ENCODE measurements around the gene NOP9.
"Not testable (repeated sequence)": the region's sequence is repeated elsewhere in the genome, so short reads cannot be mapped to it uniquely, and the experiment has no call there.

Gene NOP9

DNA sequence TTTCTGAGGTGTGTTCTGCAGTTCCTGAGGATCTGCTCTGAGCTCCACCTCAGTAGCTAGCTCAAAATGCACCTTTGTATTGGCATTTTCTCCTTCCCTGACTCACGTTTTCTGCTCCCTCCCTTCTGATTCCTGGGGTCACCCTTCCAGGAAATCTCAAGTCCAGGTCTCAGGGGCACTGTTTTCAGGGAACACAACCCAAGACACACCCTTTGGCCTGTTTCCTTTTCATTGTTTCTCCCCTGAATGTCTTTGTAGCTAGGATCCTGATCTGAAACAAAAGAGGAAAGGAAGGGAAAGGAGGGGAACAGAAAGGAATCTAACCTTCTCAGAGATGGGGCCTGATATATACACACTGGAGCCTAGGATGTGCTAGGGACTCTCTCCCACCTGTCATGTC is 47.5 kb downstream of the NOP9 start:
- H3K36me3 Mint-ChIP-seq (ENCODE audit: low read depth): no peaks in the 10 kb centered on the region
- H3K27me3 Mint-ChIP-seq (ENCODE audit: low read depth): peaks cover 50% of the 10 kb centered on the region
- no peaks in the 10 kb centered on the region for H3K9me3 Mint-ChIP-seq
- H3K27ac Mint-ChIP-seq: no peak overlapping the region
- H3K4me1 Mint-ChIP-seq: no peaks in the 10 kb centered on the region
- TF ChIP-seq, protein P1, sequence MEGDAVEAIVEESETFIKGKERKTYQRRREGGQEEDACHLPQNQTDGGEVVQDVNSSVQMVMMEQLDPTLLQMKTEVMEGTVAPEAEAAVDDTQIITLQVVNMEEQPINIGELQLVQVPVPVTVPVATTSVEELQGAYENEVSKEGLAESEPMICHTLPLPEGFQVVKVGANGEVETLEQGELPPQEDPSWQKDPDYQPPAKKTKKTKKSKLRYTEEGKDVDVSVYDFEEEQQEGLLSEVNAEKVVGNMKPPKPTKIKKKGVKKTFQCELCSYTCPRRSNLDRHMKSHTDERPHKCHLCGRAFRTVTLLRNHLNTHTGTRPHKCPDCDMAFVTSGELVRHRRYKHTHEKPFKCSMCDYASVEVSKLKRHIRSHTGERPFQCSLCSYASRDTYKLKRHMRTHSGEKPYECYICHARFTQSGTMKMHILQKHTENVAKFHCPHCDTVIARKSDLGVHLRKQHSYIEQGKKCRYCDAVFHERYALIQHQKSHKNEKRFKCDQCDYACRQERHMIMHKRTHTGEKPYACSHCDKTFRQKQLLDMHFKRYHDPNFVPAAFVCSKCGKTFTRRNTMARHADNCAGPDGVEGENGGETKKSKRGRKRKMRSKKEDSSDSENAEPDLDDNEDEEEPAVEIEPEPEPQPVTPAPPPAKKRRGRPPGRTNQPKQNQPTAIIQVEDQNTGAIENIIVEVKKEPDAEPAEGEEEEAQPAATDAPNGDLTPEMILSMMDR (IDR thresholded peaks at IDR 0.05; ENCODE audit: unreplicated experiment in 3 of 3): no peak
- H3K4me3 Mint-ChIP-seq: no peak overlapping the region

GRCh38 chr14:24348186-24348585 is 48.5 kb downstream of the NOP9 start:
- Mint-ChIP-seq H3K27ac (no peak overlapping the region), H3K9me3 (no peaks in the 10 kb centered on the region), H3K4me1 (no peaks in the 10 kb centered on the region), H3K4me3 (no peak overlapping the region), H3K36me3 (ENCODE audit: low read depth) (no peaks in the 10 kb centered on the region), H3K27me3 (ENCODE audit: low read depth) (peaks cover 49% of the 10 kb centered on the region)
- TF ChIP-seq, protein P1 (IDR thresholded peaks at IDR 0.05; ENCODE audit: unreplicated experiment in 3 of 3): no peak

DNA sequence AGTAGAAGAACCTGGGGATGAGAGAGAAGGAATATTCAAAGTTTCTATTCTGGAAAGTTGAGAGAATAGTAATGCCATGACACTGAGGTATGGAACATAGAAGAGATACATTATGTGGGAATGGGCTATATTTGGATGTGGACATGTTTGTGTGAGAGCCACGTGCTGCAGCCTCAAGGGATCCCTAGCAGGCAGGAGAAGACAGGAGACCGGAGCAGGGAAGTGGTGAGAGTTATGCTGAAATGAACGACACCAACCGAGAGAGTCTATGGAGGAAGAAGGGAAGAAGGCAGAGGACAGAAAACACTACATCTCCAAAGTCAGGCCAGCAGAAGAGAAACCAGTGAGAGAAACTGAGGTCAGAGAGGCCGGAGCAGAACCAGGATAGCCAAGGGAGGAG is 50.1 kb downstream of the NOP9 start:
- TF ChIP-seq, protein P1 (IDR thresholded peaks at IDR 0.05; ENCODE audit: unreplicated experiment in 3 of 3): no peak
- Mint-ChIP-seq H3K9me3 (no peaks in the 10 kb centered on the region), H3K4me3 (no peak overlapping the region), H3K4me1 (no peaks in the 10 kb centered on the region), H3K27me3 (ENCODE audit: low read depth) (peaks cover 51% of the 10 kb centered on the region), H3K27ac (no peak overlapping the region), H3K36me3 (ENCODE audit: low read depth) (no peaks in the 10 kb centered on the region)

GRCh38 chr14:24351517-24351916 is 51.9 kb downstream of the NOP9 start:
- Mint-ChIP-seq H3K27ac (no peak overlapping the region), H3K27me3 (ENCODE audit: low read depth) (peaks cover 42% of the 10 kb centered on the region), H3K36me3 (ENCODE audit: low read depth) (no peaks in the 10 kb centered on the region), H3K4me3 (no peak overlapping the region), H3K4me1 (no peaks in the 10 kb centered on the region), H3K9me3 (no peaks in the 10 kb centered on the region)
- TF ChIP-seq, protein P1 (IDR thresholded peaks at IDR 0.05; ENCODE audit: unreplicated experiment in 3 of 3): no peak

- Mint-ChIP-seq H3K4me3 (no peak overlapping the region), H3K4me1 (no peaks in the 10 kb centered on the region), H3K27ac (no peak overlapping the region)
These were observed 54.2 kb downstream of the NOP9 start for GRCh38 chr14:24353559-24354481.

DNA sequence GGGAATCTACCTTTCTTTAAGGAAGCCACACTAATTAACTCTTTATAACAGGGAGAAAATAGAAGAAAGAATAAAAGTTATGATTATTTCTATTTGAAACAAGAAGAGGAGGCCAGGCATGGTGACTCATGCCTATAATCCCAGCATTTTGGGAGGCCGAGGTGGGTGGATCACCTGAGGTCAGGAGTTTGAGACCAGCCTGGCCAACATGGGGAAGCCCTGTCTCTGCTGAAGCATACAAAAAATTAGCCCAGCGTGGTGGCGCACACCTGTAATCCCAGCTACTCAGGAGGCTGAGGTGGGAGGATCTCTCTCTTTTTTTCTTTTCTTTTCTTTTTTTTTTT is 54.8 kb downstream of the NOP9 start:
- H3K4me3 Mint-ChIP-seq; H3K27ac Mint-ChIP-seq; H3K36me3 Mint-ChIP-seq (ENCODE audit: low read depth); H3K4me1 Mint-ChIP-seq; H3K9me3 Mint-ChIP-seq: not testable (repeated sequence)
- H3K27me3 Mint-ChIP-seq (ENCODE audit: low read depth): peaks cover 43% of the 10 kb centered on the region

More at GRCh38 chr14:24353559-24354481, 54.2 kb downstream of the NOP9 start:
- TF ChIP-seq, protein P1 (IDR thresholded peaks at IDR 0.05; ENCODE audit: unreplicated experiment in 3 of 3): no peak
- H3K27me3 Mint-ChIP-seq (ENCODE audit: low read depth): peaks cover 48% of the 10 kb centered on the region
- H3K36me3 Mint-ChIP-seq (ENCODE audit: low read depth): no peaks in the 10 kb centered on the region
- H3K9me3 Mint-ChIP-seq: no peaks in the 10 kb centered on the region
